Adrenal gland (tissue), 5 donors: ENCODE results near the gene RPL35.

Source experiments
- POLR2A ChIP-seq, 2 donors: fragments of 450-650 bp; IDR thresholded peaks; one replicate each; pipeline ENCODE4 v1.6.1; 2017; ENCODE audit warnings: antibody characterized with exemption in 2 of 2, mild to moderate bottlenecking in 2 of 2, moderate library complexity in 1 of 2
- TF ChIP-seq, protein P1 (sequence below), 6 experiments: fragments of 450-650 bp in 4 of 6; fragments of 200-600 bp in 2 of 6; sonication (generic) in 1 of 6; IDR thresholded peaks; 1 replicate in 5 of 6; 2 replicates in 1 of 6; pipeline versions ENCODE4 v1.5.1 to v1.8.0; 2016 to 2021; ENCODE audit warnings: antibody characterized with exemption in 6 of 6, mild to moderate bottlenecking in 2 of 6, moderate library complexity in 1 of 6
- donor health status: DM: no; HTN: no; CAD: no.

DNA sequence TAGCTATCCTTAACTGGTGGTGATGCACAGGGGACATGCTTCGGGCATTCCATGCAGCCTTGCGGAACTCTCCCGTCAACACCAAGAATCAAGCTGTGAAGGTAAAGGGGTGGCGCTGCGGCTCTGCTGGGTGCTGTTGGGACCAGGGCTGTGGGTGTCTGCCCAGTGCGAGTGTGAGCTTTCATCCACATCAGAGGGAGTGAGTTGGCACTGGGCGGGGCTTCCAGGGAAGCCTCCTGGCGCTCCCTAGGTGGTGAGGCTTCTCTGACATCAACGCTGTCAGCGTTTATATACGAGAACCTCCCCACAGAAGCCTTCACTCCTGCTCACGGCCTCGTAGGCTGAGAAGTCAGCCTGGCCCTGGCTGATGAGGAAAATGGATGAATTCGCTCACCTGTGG is 11.9 kb upstream of the RPL35 start:
- TF ChIP-seq, protein P1, sequence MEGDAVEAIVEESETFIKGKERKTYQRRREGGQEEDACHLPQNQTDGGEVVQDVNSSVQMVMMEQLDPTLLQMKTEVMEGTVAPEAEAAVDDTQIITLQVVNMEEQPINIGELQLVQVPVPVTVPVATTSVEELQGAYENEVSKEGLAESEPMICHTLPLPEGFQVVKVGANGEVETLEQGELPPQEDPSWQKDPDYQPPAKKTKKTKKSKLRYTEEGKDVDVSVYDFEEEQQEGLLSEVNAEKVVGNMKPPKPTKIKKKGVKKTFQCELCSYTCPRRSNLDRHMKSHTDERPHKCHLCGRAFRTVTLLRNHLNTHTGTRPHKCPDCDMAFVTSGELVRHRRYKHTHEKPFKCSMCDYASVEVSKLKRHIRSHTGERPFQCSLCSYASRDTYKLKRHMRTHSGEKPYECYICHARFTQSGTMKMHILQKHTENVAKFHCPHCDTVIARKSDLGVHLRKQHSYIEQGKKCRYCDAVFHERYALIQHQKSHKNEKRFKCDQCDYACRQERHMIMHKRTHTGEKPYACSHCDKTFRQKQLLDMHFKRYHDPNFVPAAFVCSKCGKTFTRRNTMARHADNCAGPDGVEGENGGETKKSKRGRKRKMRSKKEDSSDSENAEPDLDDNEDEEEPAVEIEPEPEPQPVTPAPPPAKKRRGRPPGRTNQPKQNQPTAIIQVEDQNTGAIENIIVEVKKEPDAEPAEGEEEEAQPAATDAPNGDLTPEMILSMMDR (IDR thresholded peaks at IDR 0.05), result no peak
- TF ChIP-seq POLR2A (IDR thresholded peaks at IDR 0.05), result no peak
